GM21447 (cell line): ENCODE data around the gene ERC2.

Experiments
- ATAC-seq: cut with Tn5 transposase; IDR thresholded peaks from one replicate; pipeline ENCODE4 v1.9.1; 2021; ENCODE audit not compliant: unreplicated experiment

ERC2 gene

GRCh38 chr3:56126632-56127031, 341.6 kb downstream of the ERC2 start:
- ATAC-seq = no peak

DNA sequence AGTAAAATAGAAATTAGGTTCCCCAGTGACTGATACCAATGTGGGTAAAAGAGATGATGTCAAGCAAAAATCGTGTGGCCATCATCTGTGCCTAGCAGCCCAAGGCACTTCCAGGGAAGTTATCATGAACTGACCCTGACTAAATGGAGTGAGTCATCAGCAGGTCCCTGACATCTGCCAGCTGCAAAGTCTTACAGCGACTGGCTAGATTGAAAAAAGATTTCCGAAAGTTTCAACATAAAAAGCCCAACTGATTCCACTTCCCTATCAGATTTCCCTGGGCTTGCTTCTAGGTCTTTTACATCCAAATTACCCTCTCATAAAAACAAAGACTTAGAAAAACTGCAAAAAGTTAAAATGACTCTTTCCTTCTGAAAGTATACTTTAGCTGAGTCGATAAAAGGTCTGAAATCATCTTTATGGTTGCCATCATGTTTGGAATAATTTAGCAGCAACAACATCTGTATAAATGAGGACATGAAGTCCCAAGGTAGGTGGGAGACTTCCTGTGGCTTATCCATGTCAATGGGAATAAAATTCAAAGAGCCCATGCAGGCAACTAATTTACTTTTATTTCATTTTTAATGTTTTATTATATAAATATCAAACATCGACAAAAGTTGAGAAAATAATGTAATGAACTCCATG, 342.8 kb downstream of the ERC2 start:
- ATAC-seq = no peak

GRCh38 chr3:56124546-56124945, 343.7 kb downstream of the ERC2 start:
- ATAC-seq = no peak

GRCh38 chr3:56123487-56123886, 344.8 kb downstream of the ERC2 start:
- no peak for ATAC-seq

- ATAC-seq = no peak
These were observed 345.4 kb downstream of the ERC2 start for GRCh38 chr3:56122911-56123310.

- no peak for ATAC-seq
These were observed 346.6 kb downstream of the ERC2 start for GRCh38 chr3:56121716-56122115.

DNA sequence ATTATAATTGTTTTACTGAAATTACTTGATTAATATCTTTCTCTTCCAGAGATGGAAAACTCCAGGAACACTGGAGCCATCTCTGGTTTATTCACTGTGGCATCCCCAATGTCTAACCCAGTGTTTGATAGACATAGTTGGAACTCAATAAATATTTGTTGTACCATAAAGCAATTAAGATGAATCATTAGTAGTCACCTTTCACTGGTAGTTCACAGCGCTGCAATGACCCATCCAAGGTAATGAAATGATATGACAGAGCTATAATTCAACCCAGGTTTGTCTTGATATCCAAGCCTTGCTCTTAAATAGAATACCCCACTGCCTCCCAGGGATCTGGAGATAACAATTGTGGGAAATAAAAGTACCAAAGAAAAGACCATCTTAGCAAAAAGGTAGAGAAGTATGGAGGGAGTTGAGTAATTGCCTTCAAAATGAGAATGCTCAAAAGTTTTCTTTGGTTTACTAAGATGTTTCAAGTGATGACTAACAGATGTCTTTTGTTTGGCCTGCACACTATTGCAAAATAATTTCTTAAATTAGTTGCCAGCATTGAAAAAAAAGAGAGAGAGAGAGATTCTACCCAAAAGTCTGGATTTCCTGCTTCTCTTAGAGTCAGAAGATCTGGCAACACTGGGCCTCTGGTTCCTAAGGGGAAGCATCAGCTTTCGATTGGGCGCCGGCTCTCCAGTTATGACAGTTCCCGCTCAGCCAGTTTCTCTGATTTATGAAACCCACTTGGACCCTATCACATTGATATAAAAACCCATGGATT, 348.5 kb downstream of the ERC2 start:
- no peak for ATAC-seq

- no peak for ATAC-seq
These were observed 349.3 kb downstream of the ERC2 start for GRCh38 chr3:56118968-56119367.

DNA sequence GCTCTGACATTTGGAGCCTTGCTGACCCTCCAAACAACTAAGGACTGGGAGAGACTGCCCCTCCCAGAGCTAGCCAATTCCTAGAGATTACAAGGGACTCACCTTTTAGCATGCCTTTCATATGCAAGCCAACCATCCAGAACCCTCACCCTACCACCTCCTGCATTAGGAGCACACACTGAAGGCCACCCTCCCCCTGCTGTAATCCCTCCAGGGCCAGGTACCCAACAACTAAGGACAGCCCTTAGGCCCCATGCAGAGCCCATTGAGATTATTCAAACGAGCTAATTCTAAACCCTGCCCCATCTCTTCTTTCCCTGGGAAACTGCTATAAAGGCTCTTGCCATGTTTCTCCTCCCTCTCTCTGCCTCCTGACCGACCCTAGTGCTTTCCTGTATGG, 352.6 kb downstream of the ERC2 start:
- no peak for ATAC-seq

DNA sequence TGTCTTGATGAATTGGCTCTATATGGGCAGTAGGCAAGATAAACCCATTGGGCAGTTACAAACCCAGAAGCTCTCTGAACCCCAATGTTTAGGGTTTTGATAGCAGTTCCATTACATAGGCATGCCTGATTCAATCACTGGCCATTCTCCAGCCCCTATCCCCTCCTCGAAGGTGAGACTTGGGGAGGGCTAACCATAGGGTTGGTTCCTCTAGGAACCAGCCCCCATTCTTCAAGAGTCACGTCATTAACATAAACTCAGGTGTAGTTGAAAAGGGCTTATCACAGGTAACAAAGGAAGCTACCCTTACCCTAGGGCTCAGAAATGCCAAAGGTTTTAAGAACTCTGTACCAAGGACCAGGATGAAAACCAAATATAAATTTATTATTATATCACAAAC, 353.1 kb downstream of the ERC2 start:
- ATAC-seq = no peak

GRCh38 chr3:56113908-56114307, 354.4 kb downstream of the ERC2 start:
- no peak for ATAC-seq

GRCh38 chr3:56113231-56113630, 355.0 kb downstream of the ERC2 start:
- ATAC-seq = no peak

GRCh38 chr3:56111606-56112304, 356.5 kb downstream of the ERC2 start:
- ATAC-seq = no peak

- ATAC-seq = no peak
These were observed 357.4 kb downstream of the ERC2 start for GRCh38 chr3:56110886-56111285.

GRCh38 chr3:56107157-56107556, 361.1 kb downstream of the ERC2 start:
- ATAC-seq = no peak

DNA sequence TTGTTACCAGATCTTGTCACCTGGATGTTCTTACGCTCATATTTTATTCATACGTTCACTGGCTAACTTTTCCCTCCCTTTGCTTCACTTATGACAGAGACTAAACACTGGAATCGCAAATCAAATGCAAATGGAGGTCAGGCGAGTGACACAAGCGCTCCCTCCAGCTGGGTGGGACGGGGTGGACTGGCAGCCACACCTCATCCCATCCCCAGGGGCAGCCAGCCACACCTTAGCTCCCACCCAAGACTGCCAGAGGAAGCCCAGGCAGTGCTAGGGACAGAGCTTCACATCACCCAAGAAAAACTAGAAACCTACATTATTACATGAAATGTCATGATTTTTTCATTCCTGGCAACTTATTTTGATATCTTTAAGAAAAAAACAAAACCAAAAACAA, 366.2 kb downstream of the ERC2 start:
- no peak for ATAC-seq

DNA sequence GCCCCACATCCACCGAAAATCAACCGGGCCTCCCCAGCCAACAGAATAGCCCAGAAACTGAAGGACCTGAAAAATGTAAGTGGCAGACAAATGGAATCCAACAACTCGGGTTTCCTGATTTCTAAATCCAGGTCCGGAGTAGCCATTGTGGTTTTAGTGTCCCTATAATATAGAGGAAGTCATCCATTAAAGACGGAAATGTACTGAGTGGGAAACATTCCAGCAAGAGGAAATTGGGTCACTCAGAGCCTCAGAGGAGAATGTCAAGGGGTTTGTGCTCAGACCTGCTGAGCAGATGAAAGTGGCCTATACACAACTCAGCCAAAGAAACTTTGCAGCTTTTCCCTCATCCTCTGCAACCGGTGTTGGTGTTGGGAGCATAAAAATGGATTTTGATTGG, 366.7 kb downstream of the ERC2 start:
- ATAC-seq = no peak

- ATAC-seq = no peak
These were observed 371.3 kb downstream of the ERC2 start for GRCh38 chr3:56096999-56097398.

DNA sequence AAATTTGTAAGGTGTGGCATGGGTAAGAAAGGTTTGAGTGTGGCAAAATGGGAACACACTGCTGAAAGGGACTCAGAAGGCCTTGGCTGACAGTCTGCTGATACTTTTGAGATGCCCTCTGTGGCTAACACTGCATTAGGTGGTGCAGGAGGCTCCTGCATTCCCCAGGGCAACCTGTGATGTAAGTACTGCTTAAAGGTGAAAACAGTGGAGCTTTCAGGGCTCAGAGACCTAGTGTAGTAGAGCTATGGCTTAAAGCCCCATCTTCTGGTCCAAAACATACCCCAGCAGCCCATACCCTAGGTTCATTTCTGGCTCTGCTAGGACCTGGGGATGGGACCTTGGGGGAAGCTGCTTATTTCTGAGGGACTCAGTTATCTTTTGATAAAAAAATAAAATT, 374.1 kb downstream of the ERC2 start:
- no peak for ATAC-seq

DNA sequence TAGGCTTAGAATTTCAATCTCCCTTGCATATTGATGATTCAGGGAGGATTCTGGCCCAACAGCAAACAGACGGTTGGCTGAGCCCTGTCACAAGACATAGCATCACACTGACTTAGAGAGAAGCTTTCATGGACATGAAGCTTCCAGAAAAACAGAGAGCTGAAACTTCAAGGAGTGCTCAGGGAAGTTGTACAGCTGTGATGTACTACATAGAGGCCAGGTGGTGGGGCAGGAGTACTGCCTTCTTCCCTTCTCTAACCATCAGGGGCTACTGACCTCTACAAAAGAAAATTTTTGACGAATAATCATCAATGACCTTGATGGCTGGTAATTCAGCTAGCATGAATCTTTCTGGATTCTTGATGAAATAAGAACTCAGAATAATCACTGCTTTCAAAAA, 378.5 kb downstream of the ERC2 start:
- no peak for ATAC-seq

- ATAC-seq = no peak
These were observed 380.7 kb downstream of the ERC2 start for GRCh38 chr3:56087451-56088053.

DNA sequence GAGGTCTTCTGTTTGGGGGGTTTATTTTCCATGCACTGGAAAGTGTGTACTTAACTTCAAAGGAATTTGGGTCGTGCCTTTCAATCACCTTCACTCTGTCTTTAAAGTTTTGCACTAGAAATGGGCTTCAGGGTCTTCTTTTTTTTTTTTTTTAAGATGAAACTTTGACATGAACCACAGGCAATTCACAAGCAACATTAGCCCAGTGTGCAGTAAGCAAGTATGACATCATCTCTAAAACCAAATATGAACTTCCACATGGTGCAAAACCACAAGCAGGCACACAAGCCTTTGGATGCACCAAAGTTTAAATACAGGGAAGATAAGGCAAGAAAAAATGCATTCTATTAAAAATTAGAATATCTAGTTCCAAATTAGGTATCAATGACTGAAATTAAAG, 381.9 kb downstream of the ERC2 start:
- no peak for ATAC-seq
